NCI-H1105 treated with DMSO at 0.1 percent for 48 hours (cell line): ENCODE data around the gene STAC2.
"Not testable (repeated sequence)": the region's sequence is repeated elsewhere in the genome, so short reads cannot be mapped to it uniquely, and the experiment has no call there.

Source experiments
- DNase-seq: peaks from one replicate; lab custom pipeline; 2025; lab: John Stamatoyannopoulos, UW

Gene STAC2

DNA sequence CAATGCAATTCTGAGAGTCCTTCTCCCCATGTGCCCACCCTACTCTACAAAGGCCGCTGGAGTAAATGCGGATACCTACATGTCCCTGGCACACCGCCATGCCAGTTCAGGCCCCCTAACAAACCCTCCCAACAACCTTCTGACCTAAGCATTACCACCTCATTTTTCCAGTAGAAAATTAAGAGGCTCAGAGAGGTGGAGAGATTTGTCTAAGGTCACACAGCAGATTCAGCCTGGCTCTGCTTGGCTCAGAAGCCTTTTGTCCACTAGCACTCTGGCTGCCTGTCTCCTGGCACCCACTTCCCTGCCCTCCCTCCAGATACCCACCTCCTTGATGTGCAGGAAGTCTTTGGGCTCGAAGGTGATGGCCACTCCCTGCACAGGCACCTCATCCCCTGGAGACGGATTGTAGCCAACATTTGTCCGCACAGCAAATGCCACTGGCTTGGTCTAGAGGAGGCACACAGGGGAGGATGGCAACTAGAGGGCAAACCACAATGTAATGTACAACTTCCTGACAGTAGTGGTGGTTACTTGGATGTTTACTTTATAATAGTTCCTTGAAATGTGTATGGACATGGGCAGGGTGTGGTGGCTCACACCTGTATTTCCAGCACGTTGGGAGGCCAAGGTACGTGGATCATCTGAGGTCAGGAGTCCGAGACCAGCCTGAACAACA is 38.5 kb downstream of the STAC2 start:
- DNase-seq = no peak

- peak; percentile 71 for DNase-seq
Measured at GRCh38 chr17:39186481-39187002, 39.2 kb downstream of the STAC2 start.

DNA sequence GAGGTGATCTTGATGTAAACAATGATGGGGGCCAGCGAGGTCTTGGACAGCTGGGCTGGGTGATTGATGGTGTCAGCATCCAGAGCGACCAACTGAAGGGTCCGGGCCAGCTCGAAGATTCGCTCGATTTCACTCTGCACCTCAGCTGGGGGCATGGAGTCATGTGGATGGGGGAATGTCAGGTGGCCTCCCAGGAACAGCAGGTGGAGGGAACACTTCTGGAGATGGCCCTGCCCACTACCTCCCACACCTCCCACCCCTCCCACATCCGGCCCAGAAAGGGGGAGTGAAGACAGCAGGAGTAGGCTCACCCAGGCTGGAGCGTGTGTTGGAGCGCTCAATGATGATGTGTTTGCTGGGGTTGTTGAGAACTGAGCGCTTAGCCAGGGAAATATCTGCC is 42.0 kb downstream of the STAC2 start:
- no peak for DNase-seq

DNA sequence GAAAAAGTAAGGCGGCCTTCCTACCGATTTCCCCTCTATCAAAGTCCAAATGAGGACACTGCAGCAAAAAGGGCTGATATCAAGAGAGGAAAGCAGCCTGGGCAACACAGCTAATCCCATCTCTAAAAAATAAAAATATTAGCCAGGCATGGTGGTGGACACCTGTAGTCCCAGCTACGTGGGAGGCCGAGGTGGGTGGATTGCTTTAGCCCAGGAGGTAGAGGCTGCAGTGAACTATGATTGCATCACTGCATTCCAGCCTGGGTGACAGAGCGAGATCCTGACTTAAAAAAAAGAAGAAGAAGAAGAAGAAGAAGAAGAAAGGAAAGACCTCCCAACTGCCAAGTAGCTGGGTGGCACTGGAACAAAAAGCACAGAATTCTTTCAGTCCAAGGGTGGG is 42.7 kb downstream of the STAC2 start:
- DNase-seq = no peak

DNA sequence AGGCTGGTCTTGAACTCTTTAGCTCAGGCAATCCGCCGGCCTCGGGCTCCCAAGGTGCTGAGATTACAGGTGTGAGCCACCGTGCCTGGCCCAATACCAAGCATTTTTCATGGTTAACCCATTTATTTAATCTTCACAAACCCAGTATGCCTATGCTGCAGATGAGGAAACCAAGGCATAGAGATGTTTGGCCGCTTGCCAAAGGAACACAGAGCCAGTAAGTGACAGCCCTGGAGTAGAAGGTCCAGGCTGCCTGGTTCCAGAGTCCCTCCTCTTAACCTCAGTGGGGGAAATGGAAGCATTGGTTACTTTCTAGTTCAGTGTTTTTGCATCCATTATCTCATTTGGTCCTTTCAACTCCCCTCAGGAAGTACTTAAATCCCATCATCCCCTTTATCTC is 44.4 kb downstream of the STAC2 start:
- DNase-seq = no peak

- DNase-seq = no peak
Measured at GRCh38 chr17:39178536-39178935, 47.2 kb downstream of the STAC2 start.

DNA sequence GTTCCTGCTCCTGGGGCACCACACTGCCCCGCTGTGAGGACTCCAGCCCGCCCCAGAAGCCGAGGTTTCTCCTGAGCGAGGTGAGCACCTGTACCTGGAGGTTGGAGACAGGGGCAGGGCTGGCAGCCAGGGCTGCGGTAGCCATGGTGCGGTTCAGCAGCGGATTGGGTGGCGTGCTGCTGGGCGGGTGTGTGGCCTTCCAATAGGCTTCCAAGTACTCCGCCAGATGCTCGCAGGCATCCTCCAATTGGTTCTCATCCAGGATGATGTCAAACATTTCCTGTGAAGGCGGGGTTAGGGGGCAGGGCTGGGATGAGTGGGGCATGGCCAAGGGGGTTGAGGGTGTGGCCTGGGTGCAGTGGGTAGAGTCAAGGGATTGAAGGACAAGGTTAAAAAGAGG is 48.5 kb downstream of the STAC2 start:
- no peak for DNase-seq

DNA sequence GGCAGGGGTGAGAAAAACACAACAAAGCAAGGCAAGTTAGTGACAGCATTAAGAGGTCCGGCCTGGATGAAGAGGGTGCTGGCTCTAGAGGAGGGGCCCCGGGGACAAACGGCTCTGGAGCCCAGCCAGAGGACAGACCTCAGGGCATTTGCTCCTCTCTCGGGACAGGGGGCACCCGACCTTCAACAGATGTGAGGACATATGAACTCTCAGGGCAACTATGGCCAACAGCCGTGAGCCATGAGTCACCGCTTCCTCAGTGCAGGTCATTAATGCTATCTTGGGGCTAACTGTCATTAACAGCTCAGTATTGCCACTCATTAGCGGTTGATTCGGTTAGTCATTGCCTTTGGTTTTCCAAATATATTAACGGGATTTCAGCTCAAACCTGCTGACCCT is 50.1 kb downstream of the STAC2 start:
- DNase-seq = no peak

GRCh38 chr17:39174920-39175694 is 50.6 kb downstream of the STAC2 start:
- DNase-seq = peak; percentile 54

DNA sequence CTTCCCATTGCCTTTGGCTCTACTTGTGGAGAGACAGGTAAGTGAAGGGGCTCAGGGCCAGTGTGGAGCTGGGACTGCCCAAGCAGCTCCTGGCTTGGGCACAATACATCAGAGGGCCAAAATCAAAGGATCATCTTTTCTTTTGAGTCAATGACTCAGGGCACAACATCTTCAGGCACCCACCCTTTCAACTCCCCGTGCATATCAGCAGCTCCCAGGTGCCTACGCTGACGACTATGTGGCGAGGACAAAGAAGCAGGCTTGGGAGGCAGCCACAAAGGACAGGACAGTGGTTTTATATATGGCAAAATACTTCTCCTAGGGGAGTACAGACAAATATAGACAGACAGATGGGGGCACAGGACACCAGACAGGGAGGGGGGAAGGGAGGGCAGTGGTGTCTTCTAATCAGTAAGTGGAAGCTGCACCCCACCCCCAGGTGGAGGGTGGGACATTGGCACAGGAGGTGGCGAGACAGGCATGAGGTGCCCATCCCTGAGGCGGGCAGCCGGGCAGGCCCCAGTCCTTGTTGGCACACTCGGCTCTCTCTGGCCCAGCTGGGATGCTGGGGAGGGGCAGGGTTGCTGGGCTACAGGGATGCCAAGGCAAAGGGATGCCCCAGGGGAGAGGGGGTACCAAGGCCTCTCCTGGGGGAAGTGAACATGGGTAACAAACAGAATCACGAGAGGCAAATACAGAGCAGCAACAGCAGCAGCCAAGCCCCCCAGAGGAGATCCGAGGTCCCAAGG is 52.0 kb downstream of the STAC2 start:
- no peak for DNase-seq

DNA sequence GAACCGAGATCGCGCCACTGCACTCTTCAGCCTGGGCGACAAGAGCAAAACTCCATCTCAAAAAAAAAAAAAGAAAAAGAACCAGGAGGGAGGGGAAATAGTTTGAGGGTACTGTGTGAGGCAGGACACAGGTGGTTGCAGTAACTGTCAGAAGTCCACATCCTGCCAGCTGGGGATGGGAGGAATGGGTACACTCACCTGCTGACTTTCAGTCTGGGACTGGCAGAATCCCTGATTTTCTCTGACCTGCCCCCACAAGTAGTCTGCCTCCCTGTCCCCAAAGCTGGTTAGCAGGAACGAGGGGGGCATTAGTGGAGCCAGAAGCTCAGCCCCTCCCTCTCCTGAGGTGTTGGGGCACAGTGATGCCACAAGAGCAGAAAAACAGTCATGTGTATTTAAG is 52.7 kb downstream of the STAC2 start:
- DNase-seq = no peak

DNA sequence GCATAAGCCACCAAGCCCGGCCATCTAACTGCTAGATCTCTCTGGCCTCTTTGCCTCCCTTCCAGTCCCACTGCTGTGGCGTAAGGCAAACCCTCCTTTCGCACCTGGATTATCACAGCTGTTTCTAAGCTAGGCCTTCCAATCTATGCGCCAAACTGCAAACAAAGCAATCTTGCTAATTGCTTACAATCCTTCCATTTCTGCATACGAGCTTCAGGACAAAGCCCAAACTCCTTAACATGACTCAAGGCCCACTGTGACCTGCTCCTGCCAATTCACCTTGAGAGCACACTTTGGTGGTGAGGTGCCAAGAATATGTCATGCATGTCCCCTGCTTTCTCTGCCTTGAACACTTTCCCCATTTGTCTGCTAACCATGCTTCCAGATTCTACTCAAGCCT is 53.8 kb downstream of the STAC2 start:
- DNase-seq = no peak

- no peak for DNase-seq
Measured at GRCh38 chr17:39170558-39170957, 55.2 kb downstream of the STAC2 start.

GRCh38 chr17:39170109-39170508 is 55.6 kb downstream of the STAC2 start:
- no peak for DNase-seq

- DNase-seq = no peak
Measured at GRCh38 chr17:39169518-39169917, 56.2 kb downstream of the STAC2 start.

GRCh38 chr17:39169101-39169500 is 56.6 kb downstream of the STAC2 start:
- no peak for DNase-seq

GRCh38 chr17:39168503-39168902 is 57.2 kb downstream of the STAC2 start:
- not testable (repeated sequence) for DNase-seq

DNA sequence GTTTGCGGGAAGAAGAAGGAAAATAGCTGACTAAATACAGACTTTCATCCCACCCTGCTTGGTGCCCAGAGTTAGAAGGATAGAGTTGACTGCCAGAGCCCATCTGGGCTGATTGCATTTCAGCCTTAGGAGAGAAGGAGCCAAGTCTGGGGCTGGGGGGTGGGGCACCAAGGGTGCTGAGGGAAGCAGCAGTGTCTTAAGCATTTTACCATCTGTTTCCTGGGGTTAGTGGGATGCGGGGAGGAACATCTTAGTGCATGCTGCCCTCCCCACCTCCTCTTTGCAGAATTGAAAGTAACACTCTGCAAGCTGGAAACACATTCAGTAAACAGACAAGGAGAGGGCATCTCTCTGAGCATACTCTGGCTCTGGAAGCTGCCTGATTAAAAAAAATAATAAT is 58.3 kb downstream of the STAC2 start:
- DNase-seq = no peak

- DNase-seq = no peak
Measured at GRCh38 chr17:39166437-39167335, 59.1 kb downstream of the STAC2 start.

DNA sequence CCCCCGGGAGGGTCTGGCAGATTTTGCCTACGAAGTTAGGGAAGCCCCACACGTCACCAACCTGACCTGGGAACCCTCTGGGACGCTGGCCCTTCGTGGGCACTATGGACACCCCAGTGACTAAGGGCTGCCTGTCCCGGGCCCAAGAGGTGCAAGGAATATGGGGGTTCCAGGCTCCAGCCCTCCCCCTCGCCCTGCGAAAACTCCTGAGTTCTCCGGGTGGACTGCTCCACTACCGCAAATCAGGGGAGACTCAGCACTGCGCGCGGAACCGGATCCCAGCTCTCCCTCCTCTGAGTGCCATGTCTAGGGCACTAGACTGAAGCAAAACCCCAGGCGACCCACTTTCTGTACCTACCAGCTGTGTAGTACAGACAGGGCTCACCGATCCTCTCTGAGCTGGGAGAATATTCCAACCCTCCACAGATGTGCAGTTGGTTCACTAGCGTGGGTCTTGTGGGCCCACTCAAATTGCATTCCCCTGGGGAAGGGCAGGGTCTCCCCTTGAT is 59.9 kb downstream of the STAC2 start, which contains the start of gene ARL5C:
TSS of gene ARL5C (minus strand) at position 321 of the 509 bp plus-strand sequence. CDS start 401 bp downstream, outside the sequence.
- no peak for DNase-seq

DNA sequence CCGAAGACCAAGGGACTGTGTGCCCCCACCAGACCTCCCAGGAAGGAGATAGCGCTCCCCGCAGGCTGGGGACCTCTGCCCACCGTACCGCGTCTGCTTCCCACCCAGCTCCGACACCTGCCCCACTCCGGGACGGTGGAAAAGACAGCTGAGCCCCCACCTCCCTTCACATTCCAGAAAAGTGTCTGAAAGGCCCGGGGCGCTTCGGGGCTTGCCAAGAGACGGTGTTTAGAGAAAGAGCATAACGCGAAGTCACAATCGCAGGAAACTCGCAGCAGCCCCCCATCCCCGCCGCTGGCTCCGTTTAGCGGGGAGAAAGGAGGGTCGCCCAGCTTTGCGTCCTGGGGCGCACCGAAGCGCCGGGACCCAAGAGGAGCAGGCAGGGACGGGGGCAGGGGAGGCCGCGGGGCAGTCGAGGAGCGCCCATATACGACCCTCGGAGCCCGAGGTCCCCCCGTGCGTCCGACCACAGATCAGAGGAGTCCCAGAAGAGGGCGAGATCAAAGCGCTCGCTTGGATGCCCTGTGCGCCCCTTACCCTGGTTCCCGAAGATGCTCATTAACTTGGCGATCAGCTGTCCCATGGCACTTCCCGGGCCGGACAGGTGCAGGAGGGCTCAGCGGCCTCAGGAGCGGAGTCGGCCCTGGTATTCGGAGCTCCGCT is 60.4 kb downstream of the STAC2 start:
- no peak for DNase-seq
